Activated T-cell treated with anti-CD3 and anti-CD28 coated beads for 4 hours (primary cell): ENCODE data around the gene MAP3K4.
A peak's percentile ranks its signal among the peaks of the same experiment; 100 is the strongest.
"Not testable (repeated sequence)": the region's sequence is repeated elsewhere in the genome, so short reads cannot be mapped to it uniquely, and the experiment has no call there.

ENCODE experiments used
- DNase-seq: peaks from one replicate; pipeline ENCODE4 v3.0.0-alpha.2; 2020

MAP3K4 gene

GRCh38 chr6:160991406-160992060, at the start of gene MAP3K4:
Gene MAP3K4 (plus strand): TSS chr6:160991769. CDS start chr6:160991932, 163 bp downstream.
- peak; percentile 71 for DNase-seq

GRCh38 chr6:160943997-160944396, 47.6 kb upstream of the MAP3K4 start:
- no peak for DNase-seq

- DNase-seq, result no peak
These were observed 45.9 kb upstream of the MAP3K4 start for GRCh38 chr6:160945516-160946177.

GRCh38 chr6:160949531-160949930, 42.0 kb upstream of the MAP3K4 start:
- DNase-seq, result no peak

GRCh38 chr6:160950507-160950906, 41.1 kb upstream of the MAP3K4 start:
- DNase-seq, result no peak

GRCh38 chr6:160951187-160952030, 40.2 kb upstream of the MAP3K4 start:
- DNase-seq, result no peak

DNA sequence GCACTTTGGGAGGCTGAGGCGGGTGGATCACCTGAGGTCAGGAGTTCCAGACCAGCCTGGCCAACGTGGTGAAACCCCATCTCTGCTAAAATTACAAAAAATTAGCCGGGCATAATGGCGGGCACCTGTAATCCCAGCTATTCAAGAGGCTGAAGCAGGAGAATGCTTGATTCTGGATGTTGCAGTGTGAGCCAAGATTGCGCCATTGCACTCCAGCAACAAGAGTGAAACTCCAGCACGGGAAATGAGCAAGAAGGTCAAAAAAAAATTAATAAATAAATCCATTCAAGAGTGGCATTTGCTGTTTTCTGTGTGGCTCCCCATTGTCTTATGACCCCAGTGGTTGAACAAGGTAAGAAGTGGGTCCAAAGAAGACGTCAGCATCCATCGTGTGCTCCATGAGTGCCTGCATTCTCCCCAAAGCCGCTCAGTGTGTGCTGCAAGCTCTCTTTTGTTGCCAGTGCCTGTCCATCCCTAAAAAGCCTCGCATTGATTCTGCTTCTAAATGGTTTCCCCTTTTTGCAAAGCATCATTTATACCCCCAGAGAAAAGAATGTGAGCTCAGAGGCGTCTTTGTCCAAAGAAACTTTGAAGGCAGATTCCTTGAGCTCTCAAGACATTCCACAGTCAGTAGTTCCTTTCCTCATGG, 38.8 kb upstream of the MAP3K4 start:
- no peak for DNase-seq

DNA sequence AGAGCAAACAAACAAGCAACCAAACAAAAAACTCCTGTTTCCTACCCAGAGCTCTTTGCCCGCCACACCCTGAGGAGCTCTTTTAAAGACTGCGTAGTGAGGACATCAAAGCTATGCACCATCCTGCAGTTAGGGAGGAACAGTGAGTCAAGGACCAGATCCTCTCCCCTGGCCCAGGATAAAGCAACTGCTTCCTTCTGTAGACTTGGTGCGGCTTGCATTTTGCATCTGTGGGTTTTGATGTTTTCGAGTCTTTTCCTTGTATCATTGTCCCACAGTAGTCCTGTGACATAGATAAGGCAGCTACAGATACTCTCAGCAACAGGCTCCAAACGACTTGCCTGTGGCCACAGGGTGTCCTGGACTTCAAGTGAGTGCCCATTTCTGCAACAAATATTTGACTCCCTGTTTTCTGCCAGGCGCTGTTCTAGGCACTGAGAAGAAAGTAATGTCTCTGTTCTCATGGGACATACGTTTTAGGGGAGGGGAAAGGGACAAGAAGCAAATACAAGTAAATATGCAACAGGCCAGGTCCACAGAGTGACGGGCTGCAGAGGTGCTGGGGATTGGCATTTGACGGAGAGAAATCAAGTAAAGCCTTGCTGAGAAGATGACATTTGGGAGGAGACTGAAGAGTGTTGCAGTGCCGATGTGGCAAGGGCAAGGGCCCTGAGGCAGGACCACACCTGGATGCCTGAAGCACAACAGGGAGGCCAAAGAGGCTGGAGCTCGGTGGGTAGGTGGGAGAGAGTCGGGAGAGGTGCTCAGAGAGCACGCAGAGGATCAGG, 35.9 kb upstream of the MAP3K4 start:
- DNase-seq, result no peak

- no peak for DNase-seq
These were observed 35.1 kb upstream of the MAP3K4 start for GRCh38 chr6:160956300-160957035.

- no peak for DNase-seq
These were observed 31.7 kb upstream of the MAP3K4 start for GRCh38 chr6:160959726-160960435.

- DNase-seq, result no peak
These were observed 30.7 kb upstream of the MAP3K4 start for GRCh38 chr6:160960839-160961238.

GRCh38 chr6:160962835-160963623, 28.5 kb upstream of the MAP3K4 start:
- no peak for DNase-seq

DNA sequence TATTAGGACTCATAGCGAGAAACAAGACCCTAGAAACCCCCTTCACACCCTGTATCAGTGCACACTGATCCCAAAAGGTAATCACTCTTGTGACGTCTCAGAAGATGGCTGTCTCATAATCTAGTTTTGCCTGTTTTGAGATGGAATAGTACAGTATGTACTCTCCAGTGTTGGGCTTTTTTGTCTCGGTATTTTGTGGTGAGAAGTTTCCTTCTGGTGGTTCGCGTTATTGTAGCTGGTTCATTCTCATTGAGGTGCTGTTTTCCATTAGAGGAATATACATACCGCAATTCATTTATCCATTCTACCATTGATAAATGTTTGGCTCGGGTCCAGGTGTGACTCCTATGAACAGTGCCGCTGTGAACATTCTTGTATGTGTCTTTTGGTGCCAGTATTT, 27.9 kb upstream of the MAP3K4 start:
- DNase-seq, result no peak

DNA sequence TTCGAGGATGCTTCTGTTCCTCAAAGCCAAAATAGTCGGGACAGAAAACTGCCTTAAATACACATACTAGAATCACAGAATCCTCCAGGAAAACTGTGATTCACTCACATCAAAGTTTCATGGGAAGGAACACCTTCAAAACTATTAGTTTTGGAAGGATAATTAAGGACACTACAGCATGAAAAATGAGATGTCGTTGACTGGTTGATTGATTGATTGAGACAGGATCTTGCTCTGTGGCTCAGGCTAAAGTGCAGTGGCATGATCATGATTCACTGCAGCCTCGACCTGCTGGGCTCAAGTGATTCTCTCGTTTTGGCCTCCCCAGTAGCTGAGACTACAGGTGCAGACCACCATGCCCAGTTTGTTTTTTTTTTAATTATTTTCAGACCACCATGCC, 25.7 kb upstream of the MAP3K4 start:
- no peak for DNase-seq

DNA sequence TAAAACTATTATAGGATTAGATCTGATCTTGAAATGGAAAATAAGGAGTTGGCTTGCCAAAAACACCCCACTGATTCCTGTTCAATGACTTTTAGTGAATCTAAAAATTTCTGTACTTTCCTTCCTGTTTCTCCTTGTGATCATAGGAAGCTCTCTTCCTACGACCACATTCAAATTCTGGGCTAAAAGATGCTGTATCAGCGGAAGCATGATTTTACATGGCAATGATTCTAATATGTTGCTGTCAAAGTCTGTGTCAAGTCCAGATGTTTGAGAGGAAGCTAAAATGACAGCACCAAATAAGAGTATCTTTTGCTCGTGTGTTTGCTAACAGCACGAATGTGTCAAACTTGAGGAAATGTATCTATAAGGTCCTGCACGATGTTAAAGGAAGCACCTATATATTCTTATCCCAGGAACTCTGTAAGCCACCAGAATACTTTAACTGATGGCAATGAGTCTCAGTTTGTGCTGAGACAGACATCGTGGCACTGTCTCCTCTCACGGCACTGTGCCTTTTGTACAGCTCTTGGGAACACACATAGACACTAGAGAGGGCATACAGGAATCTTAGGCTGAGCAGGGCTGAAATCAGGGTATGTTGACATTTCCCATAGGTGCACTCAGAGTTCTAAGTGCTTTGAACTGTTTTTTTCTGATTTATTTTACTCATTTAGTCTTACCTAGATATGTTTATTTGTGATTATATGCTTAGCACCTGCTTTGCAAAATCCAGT, 24.9 kb upstream of the MAP3K4 start:
- no peak for DNase-seq

DNA sequence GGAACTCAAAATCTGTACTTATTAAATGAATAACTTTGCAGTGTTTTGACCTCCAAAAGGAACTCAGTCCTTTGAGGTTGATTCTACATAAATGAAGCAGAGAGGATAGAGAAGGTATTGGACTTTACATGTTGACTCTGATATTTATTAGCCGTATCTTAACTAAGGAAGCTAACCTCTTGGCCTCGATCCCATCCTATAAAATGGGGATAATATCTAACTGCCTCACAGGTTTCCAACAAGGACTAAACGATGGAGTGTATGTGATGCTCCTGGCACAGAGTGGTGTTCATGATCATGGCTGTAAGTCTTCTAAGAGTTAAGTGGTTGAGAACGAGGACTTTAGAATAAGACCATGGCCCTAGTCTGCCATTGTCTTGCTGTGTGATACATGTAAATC, 24.2 kb upstream of the MAP3K4 start:
- no peak for DNase-seq

DNA sequence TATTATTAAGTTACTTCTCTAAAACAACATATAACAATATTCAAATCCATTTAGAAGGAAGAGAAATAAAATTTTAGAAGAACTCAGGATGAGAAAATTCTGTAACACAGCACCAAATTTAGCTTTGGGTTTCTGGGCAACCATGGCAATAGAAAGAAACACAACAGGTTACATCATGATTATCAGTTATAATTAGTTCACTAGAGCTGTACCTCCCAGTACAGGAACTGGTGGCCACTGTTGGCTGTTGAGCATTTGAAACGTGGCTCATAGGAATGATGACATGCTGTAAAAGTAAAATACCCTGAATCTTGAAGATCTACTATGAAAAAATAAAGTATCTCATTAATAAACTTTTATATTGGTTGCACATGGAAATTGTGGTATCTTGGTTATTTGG, 23.7 kb upstream of the MAP3K4 start:
- DNase-seq, result no peak

GRCh38 chr6:160971171-160971570, 20.4 kb upstream of the MAP3K4 start:
- DNase-seq, result no peak

GRCh38 chr6:160972111-160972510, 19.5 kb upstream of the MAP3K4 start:
- no peak for DNase-seq

DNA sequence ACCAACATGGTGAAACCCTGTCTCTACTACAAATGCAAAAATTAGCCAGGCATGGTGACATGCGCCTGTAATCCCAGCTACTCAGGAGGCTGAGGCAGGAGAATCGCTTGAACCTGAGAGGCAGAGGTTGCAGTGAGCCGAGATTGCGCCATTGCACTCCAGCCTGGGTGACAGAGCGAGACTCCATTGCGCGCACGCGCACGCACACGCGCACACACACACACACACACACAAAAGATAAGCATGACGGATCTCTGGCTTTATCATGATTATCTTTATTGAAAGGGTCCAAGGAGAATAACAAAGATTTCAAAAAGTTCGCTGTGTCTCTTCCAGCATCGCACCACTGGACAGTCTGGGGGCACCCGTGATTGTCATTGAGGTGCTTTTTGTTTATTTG, 19.0 kb upstream of the MAP3K4 start:
- not testable (repeated sequence) for DNase-seq
